ENCODE measurements around the gene ETFA. TPM values are rescaled to one million over a fixed set of nuclear protein-coding genes. Genes with fewer than 3 reads are reported as not detected.

The ETFA gene
- total RNA-seq, 1 donor from 2014 or later = 68.7 TPM

DNA sequence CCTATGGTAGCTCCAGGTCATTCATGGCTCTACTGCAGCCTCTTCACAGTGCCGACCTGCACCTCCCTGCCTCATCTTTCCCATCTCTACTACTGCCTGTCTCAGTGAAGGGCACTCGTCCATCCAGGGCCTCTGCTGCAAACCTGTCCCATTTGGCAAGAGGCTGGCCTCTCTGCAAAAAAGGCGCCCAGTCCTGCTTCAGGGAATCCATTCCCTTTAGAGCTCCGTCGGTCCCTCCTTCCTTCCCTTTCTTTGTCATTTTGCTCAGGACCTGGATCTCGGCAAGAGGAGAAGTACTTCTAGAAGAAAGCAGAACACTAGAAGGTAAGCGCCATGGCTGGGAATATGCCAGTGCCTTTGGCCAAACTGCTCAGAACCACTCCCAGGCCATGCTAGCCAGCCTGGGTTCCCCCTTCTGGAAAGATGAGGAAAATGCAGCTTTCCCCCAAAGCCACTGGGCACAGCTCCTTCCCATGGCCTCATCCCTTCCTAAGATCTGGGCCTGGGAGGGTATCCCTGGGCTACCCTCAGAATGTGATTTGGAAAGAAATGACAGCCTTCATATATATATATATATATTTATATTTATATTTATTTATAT lies 18.9 kb upstream of the ETFA start:
- Histone ChIP-seq H3K36me3 (ENCODE audit: control insufficient read depth, insufficient read depth, low read length) (no peaks in the 10 kb centered on the region), H3K27me3 (ENCODE audit: control insufficient read depth, insufficient read depth, low read length) (peaks cover 25% of the 10 kb centered on the region), H3K4me3 (ENCODE audit: low read depth, low read length) (no peak overlapping the region)
- DNase-seq (ENCODE audit: low read depth) = no peak
- TF ChIP-seq, protein P1, sequence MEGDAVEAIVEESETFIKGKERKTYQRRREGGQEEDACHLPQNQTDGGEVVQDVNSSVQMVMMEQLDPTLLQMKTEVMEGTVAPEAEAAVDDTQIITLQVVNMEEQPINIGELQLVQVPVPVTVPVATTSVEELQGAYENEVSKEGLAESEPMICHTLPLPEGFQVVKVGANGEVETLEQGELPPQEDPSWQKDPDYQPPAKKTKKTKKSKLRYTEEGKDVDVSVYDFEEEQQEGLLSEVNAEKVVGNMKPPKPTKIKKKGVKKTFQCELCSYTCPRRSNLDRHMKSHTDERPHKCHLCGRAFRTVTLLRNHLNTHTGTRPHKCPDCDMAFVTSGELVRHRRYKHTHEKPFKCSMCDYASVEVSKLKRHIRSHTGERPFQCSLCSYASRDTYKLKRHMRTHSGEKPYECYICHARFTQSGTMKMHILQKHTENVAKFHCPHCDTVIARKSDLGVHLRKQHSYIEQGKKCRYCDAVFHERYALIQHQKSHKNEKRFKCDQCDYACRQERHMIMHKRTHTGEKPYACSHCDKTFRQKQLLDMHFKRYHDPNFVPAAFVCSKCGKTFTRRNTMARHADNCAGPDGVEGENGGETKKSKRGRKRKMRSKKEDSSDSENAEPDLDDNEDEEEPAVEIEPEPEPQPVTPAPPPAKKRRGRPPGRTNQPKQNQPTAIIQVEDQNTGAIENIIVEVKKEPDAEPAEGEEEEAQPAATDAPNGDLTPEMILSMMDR (IDR thresholded peaks at IDR 0.05; ENCODE audit: insufficient read depth, low read length, poor library complexity, severe bottlenecking) = peak; percentile 49

DNA sequence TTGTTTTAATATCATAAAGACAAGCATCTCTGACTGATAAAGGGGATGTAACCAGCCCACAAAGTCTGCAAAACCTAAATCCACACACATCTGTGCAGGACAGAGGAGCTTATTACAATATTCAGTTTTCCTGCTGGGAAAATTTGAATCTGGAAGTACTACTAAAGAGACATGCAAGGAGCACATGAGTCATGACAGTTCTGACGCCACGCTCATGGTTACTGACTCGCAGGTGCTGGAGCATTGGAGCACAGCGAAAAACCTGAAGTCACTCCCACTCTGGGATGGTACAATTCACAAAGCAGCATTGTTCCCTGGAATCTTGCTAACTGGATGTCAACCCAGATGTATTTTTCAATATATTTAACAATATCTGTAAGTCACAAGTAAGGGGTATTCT lies 17.7 kb upstream of the ETFA start:
- TF ChIP-seq, protein P1 (IDR thresholded peaks at IDR 0.05; ENCODE audit: insufficient read depth, low read length, poor library complexity, severe bottlenecking) = no peak
- peak; percentile 68 for DNase-seq (ENCODE audit: low read depth)
- H3K4me3 ChIP-seq (ENCODE audit: low read depth, low read length) = no peak overlapping the region
- peaks cover 17% of the 10 kb centered on the region for H3K27me3 ChIP-seq (ENCODE audit: control insufficient read depth, insufficient read depth, low read length)
- no peaks in the 10 kb centered on the region for H3K36me3 ChIP-seq (ENCODE audit: control insufficient read depth, insufficient read depth, low read length)

DNA sequence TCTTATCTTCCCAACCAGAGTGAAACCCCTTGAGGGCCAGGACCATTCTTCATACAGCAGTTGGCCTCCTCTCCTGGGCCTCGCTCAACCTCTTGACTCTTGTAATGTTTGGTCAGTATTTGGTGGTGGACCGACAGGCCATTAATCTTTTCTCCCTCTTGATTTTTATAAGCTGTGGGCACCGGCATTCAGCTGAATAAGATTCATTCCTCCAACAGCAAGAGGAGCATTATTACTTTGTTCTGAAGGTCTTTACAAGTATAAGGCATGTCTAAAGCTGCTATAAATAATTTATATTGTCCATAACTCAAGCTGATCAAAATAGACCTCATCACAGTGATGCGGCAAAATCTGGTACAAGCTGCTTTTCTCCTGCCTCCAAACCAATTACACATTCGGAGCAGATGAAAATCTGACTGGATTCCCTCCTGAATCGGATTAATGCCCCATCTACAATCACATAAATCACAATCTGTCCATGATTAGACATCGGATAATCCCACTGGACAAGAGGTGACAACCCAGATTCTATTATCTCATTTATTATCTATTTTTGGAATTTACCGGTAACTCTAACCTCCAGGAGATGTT lies 16.9 kb upstream of the ETFA start:
- Histone ChIP-seq H3K4me3 (ENCODE audit: low read depth, low read length) (no peak overlapping the region), H3K27me3 (ENCODE audit: control insufficient read depth, insufficient read depth, low read length) (peaks cover 13% of the 10 kb centered on the region), H3K36me3 (ENCODE audit: control insufficient read depth, insufficient read depth, low read length) (no peaks in the 10 kb centered on the region)
- DNase-seq (ENCODE audit: low read depth) = no peak
- TF ChIP-seq, protein P1 (IDR thresholded peaks at IDR 0.05; ENCODE audit: insufficient read depth, low read length, poor library complexity, severe bottlenecking) = no peak

DNA sequence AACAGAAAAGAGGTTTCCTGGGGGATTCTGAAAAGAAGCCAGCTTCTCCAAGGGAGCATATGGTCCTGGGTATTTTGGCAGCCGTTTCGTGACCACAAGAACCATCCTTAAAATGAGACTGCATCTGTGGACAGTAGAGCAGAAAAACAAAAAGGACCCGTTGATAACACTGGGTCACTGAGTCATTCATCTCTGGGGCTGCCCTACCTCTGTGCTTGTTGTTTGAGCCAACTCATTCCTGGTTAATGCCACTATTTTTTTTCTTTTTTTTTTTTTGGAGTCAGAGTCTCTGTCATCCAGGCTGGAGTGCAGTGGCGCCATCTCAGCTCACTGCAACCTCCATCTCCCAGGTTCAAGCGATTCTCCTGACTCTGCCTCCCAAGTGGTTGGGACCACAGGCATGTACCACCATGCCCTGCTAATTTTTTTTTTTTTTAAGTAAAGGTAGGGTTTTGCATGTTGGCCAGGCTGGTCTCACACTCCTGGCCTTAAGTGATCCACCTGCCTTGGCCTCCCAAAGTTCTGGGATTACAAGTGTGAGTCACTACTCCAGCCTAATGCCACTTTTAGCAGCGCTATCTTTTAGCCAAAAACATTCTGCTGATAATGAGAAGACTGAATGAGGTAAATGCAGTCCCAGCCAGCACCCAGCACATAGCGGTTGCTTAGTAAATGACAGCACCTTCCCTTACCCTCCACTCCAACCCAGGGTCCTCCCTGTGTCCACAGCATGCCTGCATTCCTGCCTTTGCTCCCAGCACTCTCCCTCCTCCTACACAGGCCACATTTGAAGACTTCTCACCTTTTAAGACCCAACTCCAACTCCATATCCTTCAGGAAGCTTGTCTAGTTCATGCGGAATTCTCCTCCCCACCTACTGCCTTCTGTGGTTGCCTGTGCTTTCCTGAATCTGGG lies 16.2 kb upstream of the ETFA start:
- Histone ChIP-seq H3K4me3 (ENCODE audit: low read depth, low read length) (no peak overlapping the region), H3K36me3 (ENCODE audit: control insufficient read depth, insufficient read depth, low read length) (no peaks in the 10 kb centered on the region), H3K27me3 (ENCODE audit: control insufficient read depth, insufficient read depth, low read length) (peaks cover 10% of the 10 kb centered on the region)
- TF ChIP-seq, protein P1 (IDR thresholded peaks at IDR 0.05; ENCODE audit: insufficient read depth, low read length, poor library complexity, severe bottlenecking) = no peak
- DNase-seq (ENCODE audit: low read depth) = no peak

DNA sequence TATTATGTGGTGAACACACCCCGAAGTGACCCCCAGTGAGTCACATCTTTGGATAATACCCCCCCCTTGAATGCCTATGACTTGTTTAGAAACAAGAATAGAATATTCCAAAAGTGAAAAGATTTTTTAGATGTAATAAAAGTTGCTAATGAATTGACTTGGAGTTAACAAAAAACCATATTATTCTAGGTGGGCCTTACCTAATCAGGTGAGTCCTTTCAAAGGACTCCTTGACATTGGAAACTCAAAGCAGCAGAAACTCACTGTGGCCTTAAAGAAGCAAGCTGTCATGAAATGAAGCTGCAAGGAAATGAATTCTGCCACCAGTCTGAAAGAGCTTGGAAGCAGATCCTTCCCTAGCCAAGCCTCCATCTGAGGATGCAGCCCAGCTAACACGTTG lies 14.4 kb upstream of the ETFA start:
- peaks cover 10% of the 10 kb centered on the region for H3K27me3 ChIP-seq (ENCODE audit: control insufficient read depth, insufficient read depth, low read length)
- H3K36me3 ChIP-seq (ENCODE audit: control insufficient read depth, insufficient read depth, low read length) = no peaks in the 10 kb centered on the region
- TF ChIP-seq, protein P1 (IDR thresholded peaks at IDR 0.05; ENCODE audit: insufficient read depth, low read length, poor library complexity, severe bottlenecking) = no peak

More for the DNA sequence above, 14.4 kb upstream of the ETFA start:
- no peak for DNase-seq (ENCODE audit: low read depth)
- no peak overlapping the region for H3K4me3 ChIP-seq (ENCODE audit: low read depth, low read length)

All from kidney epithelial cell (primary cell).